Vagina (tissue), 2 donors: ENCODE data around the gene CAMKK2. TPM values are rescaled to one million over a fixed set of nuclear protein-coding genes. Genes with fewer than 3 reads are reported as not detected.

Experiments used
- DNase-seq, 2 donors: peaks; one replicate each; pipeline ENCODE4 v3.0.0-alpha.2; 2017; ENCODE audit errors: extremely low spot score in 2 of 2
- H3K27ac ChIP-seq: fragments of 200-600 bp; sonication (generic); one replicate; pipeline ENCODE4 v1.5.1; 2019
- H3K27me3 ChIP-seq: fragments of 200-600 bp; sonication (generic); one replicate; pipeline ENCODE4 v1.5.1; 2019
- H3K36me3 ChIP-seq, 2 donors: fragments of 200-600 bp; sonication (generic); one replicate each; pipeline ENCODE4 v1.5.1; 2017 to 2019
- H3K4me1 ChIP-seq: fragments of 200-600 bp; sonication (generic); one replicate; pipeline ENCODE4 v1.5.1; 2019
- H3K4me3 ChIP-seq, 2 donors: fragments of 200-600 bp; sonication (generic); 1 replicate in 1 of 2; 2 replicates in 1 of 2; pipeline ENCODE4 v1.5.1; 2016 to 2019
- H3K9me3 ChIP-seq: fragments of 200-600 bp; sonication (generic); one replicate; pipeline ENCODE4 v1.5.1; 2019
- POLR2A ChIP-seq, 2 donors: fragments of 450-650 bp; IDR thresholded peaks; one replicate each; pipeline ENCODE4 v1.6.1; 2017; ENCODE audit warnings: antibody characterized with exemption in 2 of 2, mild to moderate bottlenecking in 2 of 2, moderate library complexity in 2 of 2
- POLR2AphosphoS5 ChIP-seq, 2 donors: sonication (generic); formaldehyde crosslinking; IDR thresholded peaks; one replicate each; pipeline ENCODE4 v1.9.0; 2017; ENCODE audit warnings: antibody characterized with exemption in 2 of 2, mild to moderate bottlenecking in 2 of 2, low read depth in 1 of 2; ENCODE audit not compliant: insufficient read depth in 1 of 2
- intact Hi-C: fragments of 100-400 bp; cut with DNase I; formaldehyde crosslinking; loops from one replicate; pipeline ENCODE4 v1.15.1; 2023
- total RNA-seq: library from RNA; depleted of rRNA; stranded (reverse); fragments of >200 nt; gene quantifications from one replicate; pipeline ENCODE4 v1.2.3, GENCODE V29; 2016
- TF ChIP-seq, protein P1 (sequence below), 3 experiments: fragments of 450-650 bp in 2 of 3; fragments of 200-600 bp in 1 of 3; sonication (generic) in 1 of 3; IDR thresholded peaks; one replicate each; pipeline ENCODE4 v1.5.1; 2017 to 2019; ENCODE audit warnings: antibody characterized with exemption in 3 of 3, mild to moderate bottlenecking in 2 of 3, moderate library complexity in 2 of 3

The CAMKK2 gene
- total RNA-seq, 1 donor from 2014 or later, result 32.7 TPM

DNA sequence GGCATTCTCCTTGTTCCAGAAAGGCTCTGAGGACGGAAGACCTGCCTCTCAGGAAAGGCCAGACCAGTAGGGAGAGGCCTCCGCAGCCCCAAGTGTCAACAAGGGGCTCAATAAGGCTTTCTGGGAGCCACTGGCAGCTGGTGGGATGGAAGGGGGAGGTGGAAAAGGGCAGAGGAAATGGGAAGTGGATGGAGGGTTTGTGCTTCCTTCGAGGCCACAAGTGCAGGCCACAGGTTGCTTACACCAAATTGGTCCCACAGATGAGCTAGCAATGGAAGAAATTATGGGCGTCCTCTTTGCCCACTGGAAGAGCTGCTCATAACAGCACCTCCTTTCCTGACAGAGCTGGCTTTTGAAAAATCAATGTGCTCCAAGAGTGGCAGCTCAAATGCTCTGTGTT lies 58.4 kb downstream of the CAMKK2 start:
- DNase-seq, result no peak
- H3K9me3 ChIP-seq, result no peaks in the 10 kb centered on the region
- H3K4me3 ChIP-seq, result no peak overlapping the region
- no peaks in the 10 kb centered on the region for H3K36me3 ChIP-seq
- TF ChIP-seq POLR2A (IDR thresholded peaks at IDR 0.05), result no peak
- TF ChIP-seq, protein P1, sequence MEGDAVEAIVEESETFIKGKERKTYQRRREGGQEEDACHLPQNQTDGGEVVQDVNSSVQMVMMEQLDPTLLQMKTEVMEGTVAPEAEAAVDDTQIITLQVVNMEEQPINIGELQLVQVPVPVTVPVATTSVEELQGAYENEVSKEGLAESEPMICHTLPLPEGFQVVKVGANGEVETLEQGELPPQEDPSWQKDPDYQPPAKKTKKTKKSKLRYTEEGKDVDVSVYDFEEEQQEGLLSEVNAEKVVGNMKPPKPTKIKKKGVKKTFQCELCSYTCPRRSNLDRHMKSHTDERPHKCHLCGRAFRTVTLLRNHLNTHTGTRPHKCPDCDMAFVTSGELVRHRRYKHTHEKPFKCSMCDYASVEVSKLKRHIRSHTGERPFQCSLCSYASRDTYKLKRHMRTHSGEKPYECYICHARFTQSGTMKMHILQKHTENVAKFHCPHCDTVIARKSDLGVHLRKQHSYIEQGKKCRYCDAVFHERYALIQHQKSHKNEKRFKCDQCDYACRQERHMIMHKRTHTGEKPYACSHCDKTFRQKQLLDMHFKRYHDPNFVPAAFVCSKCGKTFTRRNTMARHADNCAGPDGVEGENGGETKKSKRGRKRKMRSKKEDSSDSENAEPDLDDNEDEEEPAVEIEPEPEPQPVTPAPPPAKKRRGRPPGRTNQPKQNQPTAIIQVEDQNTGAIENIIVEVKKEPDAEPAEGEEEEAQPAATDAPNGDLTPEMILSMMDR (IDR thresholded peaks at IDR 0.05), result no peak
- TF ChIP-seq POLR2AphosphoS5 (IDR thresholded peaks at IDR 0.05; ENCODE audit: insufficient read depth in 1 of 2, low read depth in 1 of 2), result peak in 1 of 2 donors; percentile 19
- H3K27ac ChIP-seq, result no peak overlapping the region
- intact Hi-C loops, result no loop called here
- H3K27me3 ChIP-seq, result no peaks in the 10 kb centered on the region
- peaks cover 24% of the 10 kb centered on the region for H3K4me1 ChIP-seq

DNA sequence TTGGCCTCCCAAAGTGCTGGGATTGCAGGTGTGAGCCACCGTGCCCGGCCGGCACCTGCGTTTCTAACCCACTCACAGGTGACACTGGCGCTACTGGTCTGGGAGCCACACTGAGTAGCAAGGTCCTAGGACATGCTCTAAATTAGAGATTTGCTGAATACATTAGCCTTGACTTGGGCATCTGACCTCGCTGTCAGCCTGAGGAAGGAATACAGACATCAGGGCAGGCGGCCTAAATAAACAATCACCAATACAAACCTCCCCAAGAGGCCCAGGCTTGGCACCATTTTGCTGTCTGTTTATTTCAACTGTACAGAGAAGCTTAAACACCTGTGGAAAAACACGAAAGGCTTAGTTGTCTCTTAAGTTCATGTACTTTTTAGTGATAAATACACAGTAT lies 59.1 kb downstream of the CAMKK2 start:
- Histone ChIP-seq H3K4me1 (peaks cover 24% of the 10 kb centered on the region), H3K4me3 (no peak overlapping the region), H3K9me3 (no peaks in the 10 kb centered on the region), H3K27ac (no peak overlapping the region), H3K36me3 (no peaks in the 10 kb centered on the region), H3K27me3 (no peaks in the 10 kb centered on the region)
- TF ChIP-seq, protein P1 (IDR thresholded peaks at IDR 0.05), result no peak
- TF ChIP-seq POLR2AphosphoS5 (IDR thresholded peaks at IDR 0.05; ENCODE audit: insufficient read depth in 1 of 2, low read depth in 1 of 2) (no peak), POLR2A (IDR thresholded peaks at IDR 0.05) (no peak)
- intact Hi-C loops, result no loop called here
- no peak for DNase-seq

DNA sequence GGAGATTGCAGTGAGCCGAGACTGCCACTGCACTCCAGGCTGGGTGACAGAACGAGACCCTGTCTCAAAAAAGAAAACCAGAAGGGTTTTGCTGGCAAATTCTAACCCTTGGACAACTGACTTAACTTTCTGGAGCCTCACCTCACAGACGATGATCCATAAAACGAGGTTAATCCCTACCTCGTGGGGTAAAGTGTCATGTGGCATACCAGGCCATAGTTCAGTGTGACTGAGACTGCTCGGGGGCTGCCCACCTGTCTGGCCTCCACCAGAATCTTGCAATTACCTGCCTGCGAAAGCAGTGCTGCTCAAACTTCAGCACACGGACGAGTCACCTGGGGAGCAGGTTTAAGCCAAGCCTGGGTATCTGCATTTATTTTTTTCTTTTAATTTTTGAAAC lies 59.7 kb downstream of the CAMKK2 start:
- Histone ChIP-seq H3K27me3 (no peaks in the 10 kb centered on the region), H3K4me1 (peaks cover 23% of the 10 kb centered on the region), H3K27ac (no peak overlapping the region), H3K9me3 (no peaks in the 10 kb centered on the region), H3K4me3 (no peak overlapping the region), H3K36me3 (no peaks in the 10 kb centered on the region)
- intact Hi-C loops, result no loop called here
- DNase-seq, result no peak
- TF ChIP-seq POLR2AphosphoS5 (IDR thresholded peaks at IDR 0.05; ENCODE audit: insufficient read depth in 1 of 2, low read depth in 1 of 2), result no peak
- no peak for TF ChIP-seq POLR2A (IDR thresholded peaks at IDR 0.05)

DNA sequence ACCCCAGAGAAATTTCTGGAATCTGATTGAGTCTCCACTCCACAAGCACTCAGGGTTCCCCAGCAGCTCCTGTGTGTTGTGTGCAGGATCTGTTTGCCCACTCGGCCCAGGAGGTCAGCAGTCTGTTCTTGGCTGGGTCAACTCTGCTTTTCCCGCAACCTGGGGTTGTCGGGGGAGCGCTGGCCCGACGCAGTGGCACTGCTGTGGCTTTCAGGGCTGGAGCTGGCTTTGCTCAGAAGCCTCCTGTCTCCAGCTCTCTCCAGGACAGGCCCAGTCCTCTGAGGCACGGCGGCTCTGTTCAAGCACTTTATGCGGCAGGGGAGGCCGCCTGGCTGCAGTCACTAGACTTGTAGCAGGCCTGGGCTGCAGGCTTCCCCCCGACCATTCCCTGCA lies 62.9 kb downstream of the CAMKK2 start:
- H3K9me3 ChIP-seq, result no peaks in the 10 kb centered on the region
- DNase-seq, result no peak
- no peak overlapping the region for H3K27ac ChIP-seq
- TF ChIP-seq POLR2A (IDR thresholded peaks at IDR 0.05) (no peak), POLR2AphosphoS5 (IDR thresholded peaks at IDR 0.05; ENCODE audit: insufficient read depth in 1 of 2, low read depth in 1 of 2) (no peak)
- TF ChIP-seq, protein P1 (IDR thresholded peaks at IDR 0.05), result no peak
- intact Hi-C loops, result no loop called here
- H3K27me3 ChIP-seq, result no peaks in the 10 kb centered on the region
- peaks cover 19% of the 10 kb centered on the region for H3K4me1 ChIP-seq
- H3K4me3 ChIP-seq, result no peak overlapping the region
- H3K36me3 ChIP-seq, result peaks cover 0 to 5% of the 10 kb centered on the region in 2 donors

DNA sequence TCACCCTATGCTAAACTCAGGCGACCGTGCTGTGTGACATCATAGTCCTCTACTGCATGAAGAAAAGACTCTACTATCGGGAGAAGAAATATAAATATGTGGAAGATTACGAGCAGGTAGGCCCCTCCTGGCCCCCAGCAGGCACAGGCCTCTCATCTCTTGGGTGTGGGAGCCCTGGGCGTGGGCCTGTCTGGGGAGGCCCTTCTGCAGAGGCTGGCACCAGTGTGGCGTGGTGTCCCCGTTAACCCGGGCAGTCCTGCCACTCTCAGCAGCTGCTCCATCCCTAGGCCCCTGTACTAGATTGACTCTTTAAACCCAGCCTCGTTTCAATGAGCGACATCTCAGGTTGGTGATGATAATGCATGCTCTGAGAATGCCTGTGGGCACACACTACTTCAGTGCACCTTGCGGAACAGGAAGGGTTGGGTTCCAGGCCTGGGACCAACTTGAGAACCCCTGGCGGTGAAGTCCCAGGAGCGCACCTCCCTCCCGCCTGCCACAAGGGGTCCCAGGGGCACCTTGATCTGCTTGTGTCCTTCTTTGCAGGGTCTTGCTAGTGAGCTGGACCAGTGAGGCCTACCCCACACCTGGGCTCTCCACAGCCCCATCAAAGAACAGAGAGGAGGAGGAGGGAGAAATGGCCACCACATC lies 63.4 kb downstream of the CAMKK2 start:
- H3K4me1 ChIP-seq, result peaks cover 17% of the 10 kb centered on the region
- H3K9me3 ChIP-seq, result no peaks in the 10 kb centered on the region
- no peak overlapping the region for H3K27ac ChIP-seq
- peaks cover 0 to 6% of the 10 kb centered on the region in 2 donors for H3K36me3 ChIP-seq
- DNase-seq, result no peak
- TF ChIP-seq POLR2A (IDR thresholded peaks at IDR 0.05), result no peak
- TF ChIP-seq, protein P1 (IDR thresholded peaks at IDR 0.05), result no peak
- no peak for TF ChIP-seq POLR2AphosphoS5 (IDR thresholded peaks at IDR 0.05; ENCODE audit: insufficient read depth in 1 of 2, low read depth in 1 of 2)
- intact Hi-C loops, result no loop called here
- no peaks in the 10 kb centered on the region for H3K27me3 ChIP-seq
- no peak overlapping the region for H3K4me3 ChIP-seq
